ENCODE measurements around the gene MKNK2.

GRCh38 chr19:2048959-2049740, 1.9 kb downstream of the MKNK2 start:
- TF ChIP-seq, protein P1, sequence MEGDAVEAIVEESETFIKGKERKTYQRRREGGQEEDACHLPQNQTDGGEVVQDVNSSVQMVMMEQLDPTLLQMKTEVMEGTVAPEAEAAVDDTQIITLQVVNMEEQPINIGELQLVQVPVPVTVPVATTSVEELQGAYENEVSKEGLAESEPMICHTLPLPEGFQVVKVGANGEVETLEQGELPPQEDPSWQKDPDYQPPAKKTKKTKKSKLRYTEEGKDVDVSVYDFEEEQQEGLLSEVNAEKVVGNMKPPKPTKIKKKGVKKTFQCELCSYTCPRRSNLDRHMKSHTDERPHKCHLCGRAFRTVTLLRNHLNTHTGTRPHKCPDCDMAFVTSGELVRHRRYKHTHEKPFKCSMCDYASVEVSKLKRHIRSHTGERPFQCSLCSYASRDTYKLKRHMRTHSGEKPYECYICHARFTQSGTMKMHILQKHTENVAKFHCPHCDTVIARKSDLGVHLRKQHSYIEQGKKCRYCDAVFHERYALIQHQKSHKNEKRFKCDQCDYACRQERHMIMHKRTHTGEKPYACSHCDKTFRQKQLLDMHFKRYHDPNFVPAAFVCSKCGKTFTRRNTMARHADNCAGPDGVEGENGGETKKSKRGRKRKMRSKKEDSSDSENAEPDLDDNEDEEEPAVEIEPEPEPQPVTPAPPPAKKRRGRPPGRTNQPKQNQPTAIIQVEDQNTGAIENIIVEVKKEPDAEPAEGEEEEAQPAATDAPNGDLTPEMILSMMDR (IDR thresholded peaks at IDR 0.05 in 8 of 11, conservative IDR thresholded peaks at IDR 0.05 in 3 of 11): no peak
- TF ChIP-seq POLR2A (IDR thresholded peaks at IDR 0.05): no peak
